KBM-7 (cell line): ENCODE data around the gene DNLZ.
"Not testable (repeated sequence)": the region's sequence is repeated elsewhere in the genome, so short reads cannot be mapped to it uniquely, and the experiment has no call there.

Experiments used
- DNase-seq: peaks from one replicate; pipeline ENCODE4 v3.0.0-alpha.2; 2015
- in situ Hi-C: fragments of 300-500 bp; cut with MboI; formaldehyde crosslinking; loops from 2 replicates; pipeline ENCODE4 v1.14.3; 2020; ENCODE audit warnings: low sequenced_read_pairs, low pct_unique_long_range_greater_than_20kb, mixed read lengths

Gene DNLZ

DNA sequence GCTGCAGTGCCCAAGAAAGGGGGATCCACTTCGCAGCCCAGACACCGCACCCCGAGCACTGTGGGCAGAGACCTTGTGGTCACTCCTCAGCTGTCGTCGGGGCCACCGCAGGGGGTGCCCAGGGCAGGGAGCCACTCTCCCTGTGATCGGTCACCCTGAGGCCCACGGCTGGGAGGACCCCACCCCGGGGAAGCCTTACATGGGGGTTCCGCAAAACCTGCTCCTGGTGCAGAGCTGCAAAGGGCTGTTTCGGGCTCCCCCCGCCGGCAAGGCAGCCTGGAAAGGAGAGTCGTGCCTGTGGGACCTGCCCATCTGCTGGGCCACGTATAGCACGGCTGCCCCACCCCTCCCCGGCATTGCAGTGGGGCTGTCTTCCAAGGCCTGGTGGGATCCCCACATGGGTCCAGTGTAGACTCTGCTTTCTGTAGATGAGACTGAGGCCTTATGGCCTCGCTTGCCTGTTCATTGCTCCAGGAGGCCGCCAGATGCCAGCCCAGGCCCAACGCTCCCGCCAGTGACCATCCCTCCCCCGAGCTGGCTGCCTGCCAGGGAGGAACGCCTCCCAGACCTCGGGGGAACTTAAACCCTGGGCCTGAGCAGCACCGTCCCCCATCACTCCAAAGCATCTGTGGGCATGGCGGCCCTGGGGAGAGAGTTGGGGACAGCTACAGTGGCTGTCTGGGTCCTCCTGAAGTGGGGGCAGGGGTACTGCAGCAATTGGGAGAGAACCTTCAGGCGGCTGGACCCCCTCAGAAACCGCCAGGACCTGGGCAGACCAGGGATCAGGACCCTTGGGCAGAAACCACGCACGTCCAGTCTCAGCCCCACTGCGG, 1.6 kb upstream of the DNLZ start:
- in situ Hi-C loops = no loop called here
- no peak for DNase-seq

DNA sequence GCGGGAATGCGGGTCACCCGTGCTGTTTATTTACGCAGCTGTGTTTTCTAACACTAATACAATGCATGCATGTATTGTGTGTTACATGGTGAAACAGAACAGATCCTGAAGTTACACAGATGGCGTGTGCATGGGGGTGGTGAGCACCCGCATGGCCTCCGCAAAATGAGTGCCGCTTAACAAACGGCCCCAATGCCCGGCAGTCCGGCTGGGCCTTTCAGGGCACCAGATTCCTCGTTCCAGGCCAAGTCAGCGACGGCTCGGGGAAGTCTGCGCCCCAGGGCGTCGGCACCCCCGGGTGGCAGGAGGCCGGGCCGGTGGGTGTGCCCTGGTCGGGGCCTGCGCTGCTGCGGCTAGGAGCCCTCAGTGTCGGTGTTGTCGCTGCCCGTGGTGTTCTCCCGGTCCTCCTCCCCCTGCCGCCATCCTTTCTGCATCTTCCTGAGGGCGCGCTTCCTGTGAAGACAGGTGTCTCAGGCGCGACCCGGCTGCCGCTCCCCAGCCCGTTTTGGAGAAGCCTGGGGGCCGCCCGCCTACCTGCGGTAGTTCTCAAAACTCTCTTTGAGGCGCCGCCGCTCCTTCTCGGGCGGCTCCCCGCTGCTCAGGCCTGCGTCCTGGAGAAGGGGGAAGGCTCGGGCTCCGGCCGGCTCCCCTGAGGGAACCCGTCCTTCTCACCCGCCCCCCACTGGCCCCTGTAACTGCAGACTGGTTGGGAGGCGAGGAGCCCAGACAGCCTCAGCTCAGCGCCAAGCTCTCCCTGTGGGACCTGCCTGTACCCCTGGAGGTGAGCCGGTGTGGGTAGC, 605 bp upstream of the DNLZ start:
- DNase-seq = no peak
- in situ Hi-C loops = no loop called here

DNA sequence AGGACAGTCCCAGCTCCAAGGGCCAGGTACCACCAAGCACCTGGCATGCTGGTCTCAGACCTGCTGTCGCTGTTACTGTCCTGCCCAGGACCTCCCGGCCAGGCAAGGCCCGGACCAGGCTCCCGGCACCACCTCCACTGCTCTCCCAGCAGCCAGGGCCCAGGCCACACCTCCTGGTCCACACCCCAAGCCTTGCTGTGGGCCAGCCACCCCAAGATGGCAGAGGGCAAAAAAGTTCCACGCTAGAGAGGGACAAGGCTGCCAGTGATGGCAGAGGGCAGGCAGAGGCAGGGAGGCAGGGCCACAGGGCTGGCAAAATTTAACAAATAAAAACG, 1.1 kb downstream of the DNLZ start:
- no peak for DNase-seq
- in situ Hi-C loops = no loop called here

DNA sequence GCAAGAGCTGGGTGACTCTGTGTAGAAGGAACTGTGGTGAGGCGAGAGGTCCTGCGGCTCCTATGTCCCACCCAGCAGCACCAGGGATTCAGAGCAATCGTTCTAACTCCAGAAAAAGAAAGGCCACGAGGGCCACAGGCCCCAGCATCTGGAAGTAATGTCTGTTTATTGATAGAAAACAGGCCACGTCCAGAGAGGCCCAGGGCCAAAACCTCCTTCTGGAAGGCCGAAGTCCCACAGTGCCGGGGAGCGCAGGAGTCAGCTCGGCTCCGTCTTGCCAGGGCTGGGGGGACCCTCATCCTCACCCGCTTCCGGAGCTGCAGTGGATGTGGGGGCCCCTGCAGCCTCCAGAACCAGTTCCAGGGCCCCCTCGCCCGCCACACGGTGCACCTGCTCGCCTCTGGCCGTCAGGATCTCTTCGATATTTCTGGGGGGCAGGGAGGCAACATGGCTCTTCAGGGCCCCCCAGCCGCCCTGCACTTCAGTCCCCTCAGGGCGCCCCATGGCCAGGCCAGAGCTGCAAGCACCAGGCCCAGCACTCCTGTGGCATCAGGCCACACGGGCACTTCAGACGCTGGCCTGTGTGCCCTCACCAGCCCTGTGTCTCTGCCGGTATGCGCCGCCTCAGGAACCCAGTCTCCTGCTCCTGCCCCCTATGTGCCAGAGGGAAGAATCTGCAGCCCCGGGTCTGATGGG, 1.6 kb downstream of the DNLZ start:
- in situ Hi-C loops = no loop called here
- DNase-seq = no peak

DNA sequence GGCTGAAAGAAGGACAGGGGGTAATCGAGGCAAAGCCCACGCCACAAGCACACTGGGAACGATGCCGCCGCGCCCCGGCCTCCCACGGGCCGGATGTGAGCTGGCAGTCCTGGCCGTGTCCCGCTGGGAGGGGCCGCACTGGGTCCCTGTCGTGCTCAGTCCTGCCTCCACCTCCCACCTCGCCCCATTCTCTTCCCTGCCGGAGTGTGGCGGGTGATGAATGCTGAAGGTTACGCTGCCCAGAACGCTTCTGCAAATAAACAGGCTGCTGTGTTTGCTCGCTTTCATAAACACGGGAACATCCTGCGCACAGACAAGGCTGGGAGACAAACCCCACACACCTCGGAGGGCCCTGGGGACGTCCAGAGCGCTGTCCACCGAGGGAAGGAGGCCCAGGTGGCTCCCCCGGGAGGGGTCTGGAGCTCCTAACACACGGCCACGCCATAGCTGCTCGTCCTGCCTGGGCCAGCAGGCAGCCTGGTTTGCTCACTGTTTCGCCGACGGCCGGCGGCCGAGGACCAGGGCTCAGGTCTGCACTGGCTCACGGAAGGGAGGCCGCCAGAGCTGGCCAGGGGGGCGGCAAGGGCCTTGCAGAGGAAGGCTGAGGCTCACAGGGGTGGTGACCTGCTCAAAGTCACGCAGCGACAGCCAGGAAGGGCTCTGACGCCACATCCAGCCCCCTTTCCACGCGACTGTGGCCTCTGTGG, 2.3 kb downstream of the DNLZ start:
- DNase-seq = no peak
- in situ Hi-C loops = no loop called here

DNA sequence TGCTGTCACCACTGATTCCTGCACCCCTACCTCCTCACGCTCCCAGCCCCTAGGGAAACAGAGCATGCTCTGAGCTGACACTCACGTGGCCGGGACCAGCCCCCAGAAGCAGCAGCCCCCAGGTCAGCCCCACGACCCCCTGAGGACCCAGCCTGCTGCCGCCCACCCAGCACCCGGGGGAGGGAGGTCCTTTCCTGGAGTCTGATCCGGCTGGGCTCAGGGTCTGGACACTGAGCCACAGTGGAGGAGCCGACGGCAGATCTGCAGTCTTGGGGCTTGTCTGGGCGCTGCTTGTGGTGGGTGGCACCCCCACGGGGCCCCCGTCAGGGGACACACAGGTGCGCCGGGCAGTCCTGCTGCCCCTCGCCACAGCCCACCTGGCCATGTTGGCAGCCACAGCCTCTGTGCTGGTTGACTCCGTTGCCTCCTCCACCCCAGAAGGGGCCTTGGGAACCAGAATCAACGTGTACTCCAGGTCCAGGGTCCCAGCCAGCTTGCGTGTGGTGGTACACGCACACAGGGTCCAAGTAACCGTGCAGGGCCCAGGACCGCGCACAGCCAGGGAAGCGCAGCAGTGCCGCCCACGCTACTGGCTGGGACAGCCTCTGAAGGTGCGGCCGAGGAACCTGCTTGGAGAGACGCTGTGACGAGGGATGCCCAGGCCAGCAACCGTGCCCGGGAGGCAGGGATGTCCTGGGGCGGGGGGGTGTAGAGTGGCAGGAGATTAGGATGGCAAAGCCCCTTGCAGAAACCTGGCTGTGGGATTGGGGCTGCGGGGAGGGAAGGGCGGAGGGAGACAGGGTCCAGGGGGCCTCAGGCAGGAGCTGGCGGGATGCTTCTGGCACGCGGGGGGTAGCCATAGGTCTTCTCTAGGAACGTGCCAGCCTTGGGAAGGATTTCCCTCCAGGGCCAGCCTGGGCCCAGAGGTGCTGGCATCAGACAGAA, 3.5 kb downstream of the DNLZ start:
- no peak for DNase-seq
- in situ Hi-C loops = no loop called here

DNA sequence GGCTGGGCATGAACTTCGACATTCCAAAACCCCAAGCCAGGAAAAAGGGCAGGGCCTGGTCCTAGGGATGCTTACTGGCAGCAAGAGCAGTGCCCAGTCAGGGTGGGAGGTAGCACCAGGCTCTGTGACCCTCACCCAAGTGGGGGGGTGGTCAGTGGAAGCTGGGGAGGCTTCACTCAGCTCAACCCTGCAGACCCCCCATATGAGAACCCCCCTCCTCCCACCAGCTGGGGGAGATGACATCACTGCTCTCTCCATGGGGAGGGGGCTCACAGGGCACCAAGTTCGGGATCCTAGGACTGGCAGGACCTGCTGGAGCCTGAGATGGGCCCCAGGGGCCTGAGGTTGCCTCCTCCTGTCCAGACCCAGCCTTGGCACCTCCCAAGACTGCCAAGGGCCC, 4.7 kb downstream of the DNLZ start:
- in situ Hi-C loops = no loop called here
- no peak for DNase-seq

DNA sequence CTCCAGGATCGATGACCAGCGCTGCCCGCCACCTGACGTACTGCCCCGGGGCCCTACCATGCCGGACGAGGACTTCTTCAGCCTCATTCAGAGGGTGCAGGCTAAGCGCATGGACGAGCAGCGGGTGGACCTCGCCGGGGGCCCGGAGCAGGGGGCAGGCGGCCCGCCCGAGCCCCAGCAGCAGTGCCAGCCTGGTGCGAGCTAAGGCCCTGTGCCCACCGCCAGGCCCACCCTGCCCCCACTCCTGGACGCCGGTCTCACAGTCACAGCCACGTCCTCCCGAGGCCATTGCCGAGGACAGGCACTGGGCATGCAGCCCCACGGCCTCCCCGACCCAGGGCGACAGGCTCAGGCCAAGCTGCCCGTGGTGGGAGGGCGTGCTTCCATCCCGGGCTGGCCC, 5.5 kb downstream of the DNLZ start:
- no peak for DNase-seq
- in situ Hi-C loops = no loop called here

DNA sequence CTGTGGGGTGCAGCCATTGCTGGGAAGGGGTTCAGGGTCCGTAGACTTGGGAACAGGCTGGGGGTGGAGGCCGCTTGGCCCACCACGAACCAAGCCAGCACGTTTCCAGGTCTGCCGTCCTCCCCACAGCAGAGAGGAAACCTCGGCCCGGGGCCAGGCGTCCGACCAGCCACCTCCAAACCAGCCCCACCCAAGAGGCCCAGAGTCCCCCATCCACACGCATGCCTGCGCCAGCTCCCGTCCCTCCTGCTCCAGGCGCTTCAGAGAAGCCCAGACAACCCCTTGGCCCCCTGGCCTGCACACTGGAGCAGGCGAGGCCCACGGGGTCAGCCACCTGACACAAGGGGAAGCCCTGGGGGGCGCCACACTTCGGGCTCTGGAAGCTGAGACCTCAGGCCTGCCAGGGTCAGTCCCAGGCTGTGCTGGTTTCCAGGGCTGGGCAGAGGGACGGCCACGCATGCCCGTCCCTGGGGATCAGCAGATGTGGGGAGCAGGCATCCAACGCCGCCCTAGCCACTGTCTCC, 6.3 kb downstream of the DNLZ start:
- no peak for DNase-seq
- in situ Hi-C loops = no loop called here

DNA sequence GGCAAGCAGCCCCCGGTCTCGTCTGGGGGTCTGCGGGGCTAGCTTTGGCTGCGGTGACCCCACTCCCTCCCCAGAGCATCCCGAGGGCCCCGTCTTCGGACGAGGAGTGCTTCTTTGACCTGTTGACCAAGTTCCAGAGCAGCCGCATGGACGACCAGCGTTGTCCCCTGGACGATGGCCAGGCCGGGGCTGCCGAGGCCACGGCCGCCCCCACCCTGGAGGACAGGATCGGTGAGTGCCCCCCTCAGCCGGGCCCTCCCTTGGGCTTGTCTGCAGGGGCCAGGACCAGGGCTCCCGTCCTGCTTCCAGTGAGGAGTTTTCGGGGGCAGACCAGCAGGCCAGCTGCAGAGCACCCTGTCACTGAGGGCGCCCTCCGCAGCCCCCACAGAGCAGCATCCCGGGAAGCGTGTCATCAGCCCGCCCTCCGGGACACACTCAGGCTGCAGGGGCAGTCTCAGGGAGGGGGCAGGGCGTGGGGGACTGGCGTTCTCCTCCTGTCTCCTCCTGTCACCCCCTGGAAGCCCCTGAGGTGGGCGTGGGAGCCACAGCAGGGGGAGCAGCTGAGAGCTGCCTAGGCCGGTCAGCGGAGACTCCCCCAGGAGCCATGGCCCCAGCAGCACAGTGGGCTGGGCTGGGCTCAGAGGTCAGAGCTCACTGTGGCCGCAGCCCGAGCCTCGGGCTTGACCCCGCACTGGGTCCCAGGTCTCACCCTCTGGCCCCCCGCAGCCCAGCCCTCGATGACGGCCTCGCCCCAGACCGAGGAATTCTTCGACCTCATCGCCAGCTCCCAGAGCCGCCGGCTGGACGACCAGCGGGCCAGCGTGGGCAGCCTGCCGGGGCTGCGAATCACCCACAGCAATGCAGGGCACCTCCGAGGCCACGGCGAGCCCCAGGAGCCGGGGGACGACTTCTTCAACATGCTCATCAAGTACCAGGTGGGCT, 7.7 kb downstream of the DNLZ start:
- no peak for DNase-seq
- in situ Hi-C loops = no loop called here

DNA sequence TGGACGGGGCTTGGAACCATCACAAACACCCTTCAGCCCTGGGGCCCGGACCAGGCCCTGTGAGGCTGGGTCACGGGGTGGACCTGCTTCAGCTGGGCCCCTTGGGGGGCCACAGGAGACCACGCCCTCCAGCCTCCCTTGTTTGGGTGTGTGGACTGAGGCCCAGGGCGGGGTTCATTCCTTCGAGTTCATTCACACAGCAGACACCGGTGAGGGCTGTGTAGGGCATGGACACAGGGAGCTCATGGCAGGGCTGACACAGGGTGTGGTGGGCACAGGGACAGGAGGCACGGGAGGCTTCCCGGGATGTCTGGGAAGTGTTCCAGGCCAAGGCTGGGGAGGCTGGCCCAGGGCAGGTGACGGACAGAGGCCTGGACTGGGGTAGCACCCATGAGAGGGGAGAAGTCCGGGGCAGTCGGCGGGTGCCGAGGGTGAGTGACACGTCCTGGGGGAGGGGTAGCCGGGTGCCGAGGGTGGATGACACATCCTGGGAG, 8.9 kb downstream of the DNLZ start:
- DNase-seq = no peak
- in situ Hi-C loops = no loop called here

DNA sequence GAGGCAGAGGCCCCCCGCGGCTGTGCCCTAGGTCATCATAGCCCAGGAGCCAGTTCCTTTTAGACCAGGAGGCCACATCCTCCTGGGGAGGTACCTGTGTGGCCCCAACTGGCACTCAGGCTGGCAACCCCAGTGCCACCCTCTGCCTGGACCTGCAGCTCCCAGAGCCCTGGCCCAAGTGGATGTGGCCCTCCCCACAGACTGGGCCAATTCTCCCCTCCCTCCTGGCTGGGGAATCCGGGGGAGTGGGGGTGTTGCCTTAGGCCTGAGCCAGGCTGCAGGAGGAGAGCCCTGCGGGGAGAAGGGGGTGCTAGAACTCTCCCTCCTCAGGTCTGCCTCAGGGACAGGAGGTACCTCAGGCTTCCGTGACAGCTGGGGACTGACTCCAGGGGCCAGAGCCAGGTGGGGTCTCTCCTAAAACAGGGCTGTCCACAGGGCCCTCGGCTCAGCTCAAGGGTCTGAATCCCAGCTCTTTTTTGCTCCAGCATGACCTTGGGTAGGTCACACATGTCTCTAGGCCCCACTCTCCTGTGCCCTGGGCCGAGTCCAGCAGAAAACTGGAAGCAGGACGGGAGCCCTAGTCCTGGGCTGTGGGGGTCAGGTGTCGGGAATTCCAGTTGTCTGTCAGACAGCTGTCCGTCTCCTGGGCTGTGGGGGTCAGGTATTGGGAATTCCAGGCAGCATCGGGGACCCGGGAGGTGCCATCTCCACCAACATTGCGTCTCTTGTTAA, 9.6 kb downstream of the DNLZ start:
- DNase-seq = no peak
- in situ Hi-C loops = no loop called here

DNA sequence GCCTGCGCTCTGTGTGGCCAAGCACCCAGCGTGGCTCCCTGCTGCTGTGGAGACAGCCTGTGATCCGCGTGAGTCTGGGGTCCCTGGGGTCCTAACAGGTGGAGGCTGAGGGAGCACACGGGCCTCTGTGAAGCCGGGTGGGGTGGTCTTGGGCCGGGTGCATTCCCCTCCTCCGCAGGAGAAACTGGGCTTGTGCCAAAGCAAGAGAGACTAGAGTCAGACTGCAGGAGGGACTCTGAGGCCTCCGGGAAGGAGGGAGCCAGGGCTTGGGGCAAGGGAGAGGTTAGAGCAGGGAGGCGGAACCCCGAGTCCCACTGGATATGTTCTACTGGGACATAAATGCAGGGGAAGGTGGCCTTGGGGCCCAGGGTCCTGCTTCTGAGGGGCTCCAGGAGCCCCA, 10.5 kb downstream of the DNLZ start:
- in situ Hi-C loops = no loop called here

DNA sequence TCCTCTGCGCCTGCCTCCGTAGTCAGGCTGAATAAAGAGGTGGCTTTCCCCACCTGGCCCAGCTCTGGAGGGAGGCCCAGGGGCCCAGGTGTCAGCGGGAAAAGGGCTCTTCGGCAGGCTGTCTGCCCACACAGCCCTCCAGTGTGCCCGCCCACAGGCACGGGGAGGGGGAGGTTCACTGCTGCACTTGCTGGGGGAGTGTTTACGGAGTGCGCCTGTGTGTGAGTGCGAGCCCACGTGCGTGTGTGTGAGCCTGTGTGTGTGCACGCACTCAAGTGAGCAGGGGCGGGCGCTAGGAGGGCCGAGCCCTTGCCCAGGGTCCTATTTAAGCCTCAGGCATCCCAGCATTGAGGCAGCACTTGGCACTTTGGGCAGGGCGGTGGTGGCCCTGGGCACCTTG, 10.9 kb downstream of the DNLZ start:
- in situ Hi-C loops = no loop called here
- no peak for DNase-seq

More for the DNA sequence above, 10.5 kb downstream of the DNLZ start:
- DNase-seq = no peak

DNA sequence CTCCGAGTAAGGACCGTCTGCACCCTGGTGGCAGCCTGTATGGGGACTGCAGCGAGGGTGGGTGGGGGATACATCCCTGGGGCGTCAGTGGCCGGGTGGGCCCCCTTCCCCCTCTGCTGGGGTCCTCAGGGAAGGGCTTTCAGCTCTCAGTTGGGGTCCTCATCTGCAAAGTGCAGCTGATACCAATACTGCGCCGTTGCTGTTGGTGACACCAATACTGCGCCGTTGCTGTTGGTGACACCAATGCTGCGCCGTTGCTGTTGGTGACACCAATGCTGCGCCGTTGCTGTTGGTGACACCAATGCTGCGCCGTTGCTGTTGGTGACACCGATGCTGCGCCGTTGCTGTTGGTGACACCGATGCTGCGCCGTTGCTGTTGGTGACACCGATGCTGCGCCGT, 11.7 kb downstream of the DNLZ start:
- in situ Hi-C loops, DNase-seq: not testable (repeated sequence)

DNA sequence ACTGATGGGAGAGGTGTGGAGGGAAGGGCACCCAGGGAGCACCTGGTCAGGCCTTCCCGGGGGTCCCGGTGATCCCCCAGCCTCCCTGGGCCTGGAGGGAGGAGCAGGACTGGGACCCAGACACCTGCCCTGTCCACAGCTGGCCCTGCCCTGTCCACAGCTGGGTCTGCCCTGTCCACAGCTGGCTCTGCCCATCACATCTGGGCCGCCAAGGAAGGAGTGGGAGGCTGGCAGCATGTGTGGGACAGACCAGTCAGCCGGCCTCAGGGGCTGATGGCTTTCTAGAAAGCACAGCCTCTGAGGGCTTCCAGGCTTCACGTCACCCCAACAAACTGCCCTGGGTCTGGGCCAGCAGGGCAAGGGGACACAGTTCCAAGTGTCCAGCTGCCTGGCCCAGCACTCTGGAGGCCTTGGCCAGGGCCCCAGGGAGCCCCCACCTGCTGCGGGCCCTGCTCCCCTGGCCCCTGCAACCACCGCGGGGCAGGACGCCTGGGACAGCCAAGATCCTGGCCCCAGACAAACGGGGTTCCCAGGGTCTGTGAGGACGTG, 12.2 kb downstream of the DNLZ start:
- in situ Hi-C loops = no loop called here
- no peak for DNase-seq
